Glomerular endothelial cell (primary cell): ENCODE data around the gene EXOC6B. TPM values are rescaled to one million over a fixed set of nuclear protein-coding genes. Genes with fewer than 3 reads are reported as not detected.

ENCODE experiments used
- DNase-seq: peaks from one replicate; pipeline ENCODE4 v3.0.0-alpha.2; 2011; ENCODE audit warnings: low read depth, low spot score; ENCODE audit errors: extremely low read depth
- total RNA-seq: library from RNA; depleted of rRNA; stranded (reverse); fragments of >200 nt; gene quantifications from 2 replicates; pipeline ENCODE4 v1.2.3, GENCODE V29; 2015

The EXOC6B gene
- total RNA-seq, 1 donor from 2014 or later = 35.1 TPM

DNA sequence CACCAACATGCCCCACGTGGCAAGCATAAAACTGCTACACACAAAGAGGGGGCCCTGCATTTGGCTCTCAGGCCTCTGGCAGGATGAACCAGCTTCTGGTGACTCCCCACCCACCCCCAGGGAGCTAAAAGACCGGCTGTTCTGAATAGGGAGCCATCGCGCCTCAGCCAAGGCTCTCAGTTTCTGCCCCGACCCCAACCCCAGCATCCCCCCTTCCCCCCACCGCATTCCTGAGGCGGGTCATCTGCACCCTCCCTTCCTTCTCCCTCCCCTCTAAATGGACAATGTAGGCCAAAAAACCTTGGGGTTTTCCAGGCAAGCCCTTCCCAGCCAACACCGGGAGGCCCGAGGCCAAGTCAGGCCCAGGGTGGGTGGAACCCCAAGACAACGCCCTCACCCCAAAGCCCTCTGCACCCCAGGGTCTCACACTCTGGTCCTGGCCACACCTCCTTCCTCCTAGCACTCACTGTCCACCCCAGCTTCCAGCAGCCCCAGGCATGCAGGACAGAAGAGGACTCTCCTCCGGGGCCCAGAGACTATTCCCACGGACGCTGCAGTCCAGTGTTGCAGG is 683.9 kb downstream of the EXOC6B start:
- no peak for DNase-seq

DNA sequence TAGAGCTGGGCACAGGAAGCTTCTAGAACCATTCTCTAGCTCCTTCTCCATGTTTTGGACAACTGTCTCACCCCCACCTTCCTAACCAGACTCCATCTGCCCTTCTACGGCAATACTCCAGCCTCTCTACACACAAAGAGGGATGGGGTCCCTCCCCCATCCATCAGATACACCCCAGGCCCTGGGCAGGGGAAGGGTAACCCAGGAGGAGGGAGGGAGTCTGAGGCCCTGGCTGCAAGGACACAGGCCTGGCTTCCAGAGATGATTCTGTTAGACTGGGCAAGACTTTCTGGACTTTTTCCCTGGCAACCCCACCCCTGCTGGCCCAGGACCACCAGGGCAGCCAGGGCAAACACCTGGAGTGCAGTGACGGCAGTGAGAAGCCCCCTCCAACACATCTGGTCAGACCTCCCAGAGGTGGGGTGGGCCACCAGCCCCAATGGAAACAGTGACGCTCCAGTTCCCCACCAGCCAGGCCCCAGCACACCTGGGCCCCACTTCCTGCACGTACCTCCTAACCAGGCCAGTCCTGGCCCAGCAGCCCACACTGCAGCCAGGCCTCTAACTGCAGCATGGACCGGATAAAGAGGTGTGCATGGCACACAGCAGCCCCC is 684.7 kb downstream of the EXOC6B start:
- DNase-seq = no peak

DNA sequence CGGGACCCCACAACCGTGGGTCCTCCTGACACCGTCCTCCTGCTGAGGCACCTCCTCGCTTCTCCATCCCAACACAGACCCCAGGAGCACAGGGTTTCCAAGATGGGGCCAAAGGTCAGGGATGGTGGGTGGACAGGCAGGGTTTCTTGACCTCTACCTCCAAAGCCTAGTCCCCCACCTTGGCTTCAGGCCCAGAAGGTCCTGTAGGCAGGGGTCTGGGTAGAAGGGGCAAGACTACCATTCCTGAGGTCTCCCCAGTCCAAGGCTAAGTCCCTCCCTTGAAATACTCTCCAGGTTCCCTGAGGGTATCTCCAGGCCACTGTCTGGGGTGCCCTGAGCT is 685.2 kb downstream of the EXOC6B start:
- DNase-seq = no peak

DNA sequence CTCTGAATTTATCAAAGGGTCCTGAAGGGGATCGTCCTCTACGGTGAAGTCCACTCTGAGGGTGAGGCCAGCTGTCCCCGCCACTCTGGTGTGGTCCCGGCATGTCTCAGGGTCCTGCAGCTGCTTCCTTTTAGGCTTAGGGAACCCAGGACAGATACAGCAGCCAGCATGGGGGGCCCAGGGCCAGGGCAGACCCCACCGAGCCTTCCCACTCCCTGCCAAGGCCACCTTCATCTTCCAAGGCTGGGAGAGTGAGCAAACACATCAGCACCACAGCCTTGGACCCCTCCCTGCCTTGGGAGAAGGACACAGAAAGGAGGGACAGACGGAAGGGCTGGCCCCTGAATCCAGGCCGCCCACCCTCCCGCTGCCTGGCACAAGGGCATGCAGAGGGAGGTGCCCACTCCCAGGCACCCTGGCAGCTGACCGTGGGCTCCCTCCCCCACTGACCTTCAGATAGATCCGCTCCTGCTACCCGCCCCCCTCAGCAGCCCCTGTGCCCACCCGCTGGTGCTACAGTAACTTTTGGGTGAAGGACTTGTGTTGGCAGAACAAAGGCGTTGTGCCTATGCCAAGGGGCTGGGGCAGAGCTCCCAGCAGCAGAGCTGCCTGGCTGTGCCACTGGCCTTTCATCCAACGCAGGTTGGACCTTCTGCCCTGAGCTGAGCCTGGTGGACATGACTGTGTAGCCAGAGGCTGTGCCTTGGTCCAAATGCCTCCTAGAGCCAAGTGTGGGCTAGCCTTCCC is 685.8 kb downstream of the EXOC6B start:
- DNase-seq = no peak

DNA sequence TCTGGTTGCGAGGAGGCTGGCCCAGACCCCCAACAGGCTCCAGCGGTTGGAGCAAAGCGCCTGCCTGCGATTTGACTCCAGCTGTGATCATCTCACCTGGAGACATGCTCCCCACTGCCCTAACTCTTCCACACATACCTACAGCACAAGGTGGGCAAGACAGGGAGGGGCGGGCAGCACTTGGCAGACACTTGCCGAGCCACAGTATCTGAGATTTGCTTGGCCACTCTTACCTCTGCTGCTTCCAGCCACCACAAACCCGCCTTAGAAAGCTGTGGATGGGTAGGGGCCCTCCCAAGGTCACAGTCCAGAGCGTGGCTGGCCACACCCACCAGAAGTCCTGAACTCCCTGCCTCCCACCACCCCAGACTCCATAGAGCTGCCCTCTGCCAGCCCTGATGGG is 686.4 kb downstream of the EXOC6B start:
- DNase-seq = no peak

DNA sequence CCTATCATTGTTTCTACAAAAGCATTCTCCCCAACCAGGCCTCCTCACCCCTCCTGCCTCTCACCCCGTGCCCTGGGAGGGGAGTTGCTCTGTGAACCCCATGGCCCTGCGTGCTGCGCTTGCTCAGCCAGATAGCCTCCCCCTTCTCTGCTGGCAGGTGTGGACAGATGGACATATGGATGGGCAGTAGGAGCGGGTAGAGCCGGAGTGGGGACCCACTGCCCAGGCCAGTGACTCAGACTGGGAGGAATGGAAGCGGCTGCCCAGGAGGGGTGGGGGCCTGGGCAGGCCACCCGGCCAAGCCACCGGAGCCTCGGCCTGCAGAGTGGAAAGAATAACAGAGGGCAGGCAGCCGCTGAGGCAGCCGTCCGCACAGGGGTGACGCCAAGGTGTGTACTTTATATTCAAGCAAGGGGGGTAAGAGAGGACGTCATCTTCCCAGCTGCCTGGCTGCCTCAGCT is 686.9 kb downstream of the EXOC6B start:
- no peak for DNase-seq

DNA sequence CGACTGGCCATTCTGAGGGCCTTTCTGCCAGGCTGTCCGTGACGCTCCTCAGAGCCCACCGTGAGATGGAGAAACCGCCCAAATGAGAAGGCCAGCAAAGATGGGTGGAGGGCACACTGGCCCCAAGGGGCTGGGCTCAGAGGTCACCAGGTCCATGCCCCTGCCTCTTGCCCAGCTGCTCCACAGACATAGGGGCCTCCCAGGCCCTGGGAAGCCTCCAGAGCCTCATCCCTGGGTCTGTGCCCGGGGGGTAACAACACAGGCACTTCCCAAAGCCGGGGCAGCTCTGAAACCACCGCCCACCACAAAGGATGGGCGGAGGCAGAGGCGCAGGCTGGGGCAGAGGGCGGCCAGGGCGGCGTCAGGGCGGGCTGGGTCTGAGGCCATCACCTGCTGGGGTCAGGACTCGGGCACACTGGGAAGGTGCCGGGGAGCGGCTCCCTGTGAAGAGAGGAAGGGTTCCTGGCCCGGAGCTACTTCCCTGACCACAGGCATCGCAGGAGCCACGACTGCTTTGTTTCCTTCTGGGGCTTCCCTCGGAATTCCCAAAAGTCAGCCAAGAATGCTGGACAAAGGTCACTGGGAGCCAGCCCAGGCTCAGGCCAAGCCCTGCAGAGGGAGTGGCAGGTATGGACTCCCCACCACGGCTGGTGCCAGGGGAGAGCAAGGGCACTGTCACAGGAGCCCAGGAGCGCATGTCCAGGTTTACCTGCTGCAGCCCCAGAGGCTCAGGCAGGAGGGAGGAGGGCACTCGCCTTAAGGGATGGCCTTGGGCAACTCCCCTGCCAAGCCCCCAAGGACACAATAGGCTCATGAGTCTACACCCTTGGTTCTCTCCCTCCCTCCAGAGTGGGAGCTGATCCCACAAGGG is 687.6 kb downstream of the EXOC6B start:
- DNase-seq = no peak

DNA sequence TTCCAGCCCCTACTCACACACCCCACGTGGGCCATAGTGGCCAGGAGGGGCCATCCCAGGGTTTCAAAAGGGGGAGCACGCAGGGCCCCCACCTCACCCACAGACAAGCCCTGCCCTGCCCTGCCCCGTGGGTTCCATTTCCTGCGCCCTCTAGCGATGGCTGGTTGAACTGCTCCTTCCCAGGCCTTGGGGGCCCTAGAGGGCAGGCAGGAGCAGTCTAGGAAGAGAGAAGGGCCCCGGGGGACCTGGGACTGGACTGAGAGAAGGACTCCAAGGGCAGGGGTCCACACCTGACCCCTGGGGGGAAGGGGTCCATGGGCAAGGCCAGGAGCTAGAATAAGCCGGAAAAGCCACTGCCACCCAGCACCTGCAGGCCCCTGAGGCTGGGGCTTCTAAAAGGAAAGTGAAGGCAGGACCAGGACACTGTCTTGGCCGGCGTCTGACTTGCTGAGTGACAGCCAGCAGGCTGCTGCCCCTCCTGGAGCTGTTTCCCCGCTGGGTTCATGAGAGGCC is 688.3 kb downstream of the EXOC6B start:
- DNase-seq = no peak

DNA sequence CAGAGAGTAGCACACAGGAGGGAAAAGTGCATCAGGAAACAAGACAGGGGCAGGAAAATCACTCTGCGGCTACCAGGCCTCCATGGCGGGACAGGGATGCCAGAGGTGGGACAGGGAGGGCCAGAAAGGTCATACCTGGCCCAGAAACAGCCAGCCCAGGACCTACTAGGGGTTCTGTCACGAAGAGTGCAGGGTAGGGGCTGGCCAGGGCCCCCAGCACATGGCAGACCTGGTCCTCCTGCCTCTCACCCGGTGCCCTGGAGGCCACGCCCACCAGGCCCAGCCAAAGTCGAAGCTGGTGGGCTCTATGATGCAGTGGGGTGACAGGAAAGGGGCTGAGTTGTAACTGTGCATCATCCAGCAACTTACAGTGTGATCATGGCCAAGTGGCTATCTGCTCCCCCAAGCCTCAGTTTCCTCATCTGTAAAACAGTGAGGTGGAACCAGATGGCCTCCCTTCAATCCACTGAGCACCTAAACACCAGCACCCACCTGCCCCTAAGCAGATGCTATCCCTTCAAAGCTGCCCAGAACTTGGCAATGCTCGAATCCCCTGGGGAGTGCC is 688.8 kb downstream of the EXOC6B start:
- DNase-seq = no peak

DNA sequence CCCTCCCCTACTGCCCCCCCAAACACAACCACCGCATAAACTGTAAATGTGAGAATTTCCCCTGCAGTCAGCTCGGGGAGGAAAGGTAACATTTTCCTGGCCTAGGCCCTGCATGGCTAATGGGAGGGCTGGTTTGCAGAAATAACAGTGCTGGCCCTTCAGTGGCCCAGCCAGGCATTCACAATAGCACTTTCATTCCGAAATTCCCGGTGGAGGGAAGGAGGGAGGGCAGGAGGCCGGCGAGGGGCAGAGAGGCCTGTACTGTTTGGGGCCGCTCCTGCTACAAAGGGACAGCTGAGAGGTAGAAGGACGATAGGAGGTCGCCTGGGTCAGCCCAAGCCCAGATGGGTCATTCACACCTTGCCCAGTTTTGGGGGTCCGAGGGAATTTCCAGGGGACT is 689.5 kb downstream of the EXOC6B start:
- no peak for DNase-seq

DNA sequence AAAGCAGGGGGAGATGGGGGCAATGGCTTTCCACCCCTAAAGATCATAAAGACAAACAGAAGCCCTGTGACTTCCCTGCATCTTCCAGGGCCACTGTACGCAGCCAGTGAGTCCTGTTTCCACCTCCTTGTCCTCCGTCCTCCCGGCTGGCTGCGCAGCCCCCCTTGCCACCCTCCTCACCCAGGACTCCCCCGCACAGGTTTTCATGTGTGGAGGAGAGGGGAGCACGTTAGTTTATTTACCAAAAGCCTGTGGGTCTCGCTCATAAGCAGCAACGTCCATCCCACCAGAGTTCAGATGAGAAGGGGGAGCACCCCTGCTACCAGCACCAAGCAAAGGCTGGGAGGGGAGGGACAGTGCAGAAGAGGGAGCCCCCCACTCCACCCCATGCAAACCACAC is 689.9 kb downstream of the EXOC6B start:
- no peak for DNase-seq

DNA sequence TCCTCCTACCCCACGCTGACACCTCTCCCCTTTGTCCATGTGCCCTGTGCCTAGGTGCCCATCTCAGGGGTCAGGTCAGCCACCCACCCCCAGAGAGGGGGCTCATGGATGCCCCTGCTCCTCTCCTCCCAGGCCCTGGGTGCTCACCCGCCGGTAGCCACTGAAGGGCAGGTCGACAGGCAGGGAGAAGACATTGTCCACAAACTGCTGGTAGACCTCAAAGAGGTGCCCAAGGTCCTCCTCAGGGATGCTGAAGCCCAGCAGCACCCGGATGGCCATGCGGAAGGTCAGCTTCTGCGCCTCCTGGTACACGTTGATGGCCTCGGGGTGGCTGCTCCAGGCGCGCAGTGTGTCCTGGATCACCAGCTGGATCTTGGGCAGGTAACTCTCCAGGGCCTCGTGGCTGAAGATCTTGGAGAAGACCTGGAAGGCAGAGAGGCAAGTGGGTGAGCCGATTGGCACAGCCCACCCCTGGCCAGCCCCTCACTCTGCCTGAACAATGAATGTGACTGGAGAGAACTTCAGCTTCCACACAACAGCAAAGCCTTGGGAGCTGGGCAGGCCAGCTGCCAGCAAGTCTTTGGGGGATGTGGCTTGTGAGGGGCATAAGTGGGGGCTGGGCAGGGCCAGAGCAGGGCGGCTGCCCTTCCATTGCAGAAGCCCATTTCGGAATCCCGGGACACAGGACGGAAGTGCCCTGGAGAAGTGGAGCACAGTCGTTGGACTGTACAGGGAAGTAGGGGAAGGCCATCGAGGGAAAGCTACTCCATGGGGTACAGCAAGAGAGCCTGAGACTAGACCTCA is 690.6 kb downstream of the EXOC6B start:
- DNase-seq = no peak

DNA sequence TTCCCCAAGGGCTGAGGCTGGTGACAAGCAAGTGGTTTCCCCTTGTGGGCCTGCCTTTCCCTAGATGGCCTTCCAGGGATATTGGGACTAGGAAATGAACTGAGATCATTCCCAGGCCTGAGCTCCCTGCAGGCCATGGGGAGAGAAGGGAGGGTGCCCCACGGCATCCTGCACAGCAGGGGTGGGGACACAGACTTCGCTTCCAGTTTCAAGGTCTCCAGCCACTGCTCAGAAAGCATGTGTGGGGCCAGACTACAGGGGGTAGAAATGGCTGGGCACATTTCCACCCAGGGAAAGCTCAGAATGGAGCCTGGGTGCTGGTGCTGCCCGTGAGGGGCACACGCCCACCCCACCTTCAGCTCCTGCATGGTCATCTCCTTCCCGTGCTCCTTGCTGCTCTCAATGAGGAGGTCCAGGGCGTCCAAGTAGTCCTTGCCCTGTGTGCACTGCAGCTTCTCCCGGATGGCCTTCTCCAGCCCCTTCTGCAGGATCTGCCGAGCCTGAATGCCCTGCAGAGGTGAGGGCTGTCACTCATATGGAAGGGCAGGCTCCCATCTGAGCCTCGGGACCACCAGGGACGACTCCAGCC is 691.3 kb downstream of the EXOC6B start:
- DNase-seq = no peak

DNA sequence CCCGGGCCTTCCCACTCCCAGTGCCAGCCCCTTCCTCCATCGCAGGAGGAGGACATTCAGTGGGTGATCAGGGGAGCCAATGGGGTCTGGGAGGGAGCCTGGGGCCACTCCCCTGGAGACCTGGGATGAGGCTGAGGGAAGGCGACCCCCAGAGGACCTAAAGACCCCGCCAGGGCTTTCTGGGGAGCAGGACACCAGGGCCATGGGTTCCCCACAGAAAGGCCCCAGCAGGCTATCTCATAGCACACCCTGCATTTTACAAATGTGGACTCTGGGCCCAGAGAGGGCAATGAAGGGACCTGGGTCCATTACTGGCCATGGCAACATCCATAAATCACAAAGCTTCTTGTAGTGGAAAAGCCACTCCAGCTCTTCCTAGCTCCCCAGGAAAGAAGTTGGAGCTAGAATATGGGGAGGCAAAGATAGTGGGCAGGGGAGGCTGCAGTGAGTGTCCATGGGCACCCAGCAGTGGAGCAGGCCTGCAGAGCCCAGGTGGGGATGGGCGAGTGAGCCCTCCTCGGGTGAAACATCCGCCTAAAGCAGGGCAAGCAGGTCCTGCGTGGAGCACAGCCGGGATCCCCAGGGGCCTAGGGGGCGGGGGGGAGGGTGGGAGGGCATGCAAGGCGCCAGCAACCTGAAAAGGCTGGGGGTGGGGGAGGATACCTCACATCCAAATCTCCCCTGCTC is 692.0 kb downstream of the EXOC6B start:
- no peak for DNase-seq

DNA sequence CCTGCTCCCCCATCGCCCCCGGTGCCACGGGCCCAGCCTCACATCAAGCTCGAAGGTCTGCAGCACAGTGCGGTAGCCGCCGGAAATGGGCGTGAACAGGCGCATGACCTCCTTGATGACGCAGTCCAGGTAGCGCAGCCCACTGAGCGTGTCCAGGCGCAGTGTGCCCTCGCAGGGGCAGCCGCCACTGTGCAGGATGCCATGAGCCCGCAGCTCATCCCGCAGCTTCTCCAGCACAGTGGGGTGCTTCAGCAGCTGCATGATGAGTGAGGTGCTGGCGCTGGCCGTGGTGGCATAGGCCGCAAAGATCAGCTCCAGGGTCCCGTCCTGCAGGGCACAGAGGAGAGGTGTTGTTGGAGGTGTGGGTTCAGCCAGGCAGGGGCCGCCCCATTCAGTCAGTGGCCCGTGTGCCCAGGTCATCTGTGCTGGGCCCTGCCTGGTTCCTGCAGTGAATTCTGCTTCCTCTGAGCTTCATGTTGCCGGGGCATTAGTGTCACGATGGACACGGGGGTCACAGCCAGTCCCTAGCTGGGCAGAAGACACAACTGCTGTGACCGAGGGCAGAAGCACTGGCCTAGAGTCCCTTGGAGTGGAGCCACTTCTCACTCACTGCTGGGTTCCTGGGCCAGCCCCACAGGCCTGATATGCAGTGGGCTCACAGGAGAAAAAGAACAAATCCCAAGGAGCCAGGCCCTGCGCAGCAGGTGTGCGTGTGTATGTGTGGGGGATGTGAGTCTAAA is 692.7 kb downstream of the EXOC6B start:
- DNase-seq = no peak

DNA sequence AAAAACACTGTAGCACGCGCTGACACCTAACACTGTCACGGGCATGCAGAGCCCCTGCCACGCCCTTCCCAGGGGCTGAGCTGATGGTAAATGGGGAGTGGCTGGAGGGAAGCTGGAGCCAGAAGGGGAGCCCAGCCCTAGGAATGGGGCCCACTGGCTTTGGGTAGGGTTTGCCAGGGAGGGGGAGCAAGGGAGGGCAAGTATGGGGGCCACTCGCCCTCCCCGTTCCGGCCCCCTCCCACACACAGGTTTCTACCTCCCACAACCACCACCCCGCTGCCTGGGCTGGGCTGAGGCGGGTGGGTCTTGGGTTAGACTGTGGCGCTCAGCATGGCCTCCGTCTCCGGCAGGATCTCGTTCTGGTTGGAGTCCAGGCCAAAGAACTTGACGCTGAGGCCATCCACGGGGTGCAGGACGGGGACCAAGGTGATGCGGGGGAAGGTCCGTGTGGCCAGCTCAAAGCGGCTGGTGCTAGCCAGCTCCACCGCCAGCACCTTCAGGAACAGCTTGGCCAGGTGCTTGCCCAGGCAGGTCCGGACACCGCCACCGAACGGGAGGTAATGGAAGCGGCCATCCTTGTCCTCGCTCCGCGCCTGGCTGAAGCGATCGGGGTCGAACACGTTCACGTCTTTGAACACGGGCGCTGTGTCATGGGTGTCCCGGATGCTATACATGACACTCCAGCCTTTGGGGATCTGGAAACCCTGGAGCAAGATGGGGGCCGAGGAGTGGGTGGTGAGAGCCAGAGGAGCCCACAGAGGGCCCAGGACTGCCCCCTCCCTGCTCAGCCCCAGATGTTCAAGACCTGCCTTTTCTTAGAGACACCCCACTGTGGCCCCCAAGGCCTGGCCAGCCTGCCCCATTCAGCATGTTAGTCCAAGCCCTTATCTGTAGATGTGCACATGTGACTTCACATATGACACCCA is 693.7 kb downstream of the EXOC6B start:
- no peak for DNase-seq

DNA sequence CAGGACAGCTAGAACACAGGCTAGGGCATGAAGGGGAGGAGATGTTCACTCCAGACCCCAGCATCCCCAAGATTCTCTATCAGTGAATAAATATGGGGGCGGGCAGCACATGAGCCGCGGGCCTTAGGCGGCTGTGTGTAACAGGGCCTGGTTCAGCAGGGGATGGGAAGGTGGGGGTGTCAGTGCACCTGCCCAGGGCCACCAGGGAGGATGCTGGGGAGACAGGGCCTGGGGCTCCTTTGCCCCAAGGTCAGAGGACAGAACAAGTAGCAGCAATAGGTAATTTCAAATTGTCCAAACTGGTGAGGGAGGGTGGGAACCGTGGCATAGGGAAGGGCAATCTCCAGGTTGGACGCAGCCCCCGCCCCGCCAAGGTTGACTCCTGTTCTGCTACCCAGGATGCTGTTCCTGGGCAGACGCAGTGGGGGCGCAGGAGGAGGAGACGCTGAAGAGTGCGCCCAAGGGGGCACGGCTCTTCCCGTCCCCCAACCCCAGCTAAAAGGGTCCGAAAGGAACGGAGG is 694.4 kb downstream of the EXOC6B start:
- no peak for DNase-seq
